Amygdala (tissue), 56 donors: Measurements from ENCODE around the gene MTMR1.

Source experiments
- DNase-seq, 56 donors: peaks; one replicate each; lab custom pipeline; 2025; lab: John Stamatoyannopoulos, UW

The MTMR1 gene

GRCh38 chrX:150761176-150761818 is 68.1 kb downstream of the MTMR1 start:
- no peak for DNase-seq

- DNase-seq = no peak
Measured at GRCh38 chrX:150761819-150762216, 68.6 kb downstream of the MTMR1 start.

GRCh38 chrX:150762258-150763165 is 69.3 kb downstream of the MTMR1 start:
- DNase-seq = peak in 2 of 56 donors; percentile 3 to 16

GRCh38 chrX:150763303-150763797 is 70.2 kb downstream of the MTMR1 start:
- no peak for DNase-seq

GRCh38 chrX:150763810-150764209 is 70.6 kb downstream of the MTMR1 start:
- DNase-seq = no peak

- DNase-seq = no peak
Measured at GRCh38 chrX:150765237-150765636, 72.0 kb downstream of the MTMR1 start.

GRCh38 chrX:150765782-150766350 is 72.7 kb downstream of the MTMR1 start:
- DNase-seq = no peak

GRCh38 chrX:150766351-150767044 is 73.3 kb downstream of the MTMR1 start:
- DNase-seq = peak in 1 of 56 donors; percentile 9

- DNase-seq = no peak
Measured at GRCh38 chrX:150767045-150767395, 73.8 kb downstream of the MTMR1 start.

- DNase-seq = no peak
Measured at GRCh38 chrX:150767475-150768131, 74.4 kb downstream of the MTMR1 start.

GRCh38 chrX:150768132-150768485 is 74.9 kb downstream of the MTMR1 start:
- no peak for DNase-seq

GRCh38 chrX:150768580-150769190 is 75.5 kb downstream of the MTMR1 start:
- DNase-seq = peak in 35 of 56 donors; percentile 4 to 69 (median 38)

GRCh38 chrX:150769408-150769807 is 76.2 kb downstream of the MTMR1 start:
- no peak for DNase-seq

GRCh38 chrX:150770623-150771022 is 77.4 kb downstream of the MTMR1 start:
- no peak for DNase-seq

- no peak for DNase-seq
Measured at GRCh38 chrX:150771116-150771515, 77.9 kb downstream of the MTMR1 start.

- peak in 50 of 56 donors; percentile 1 to 85 (median 40) for DNase-seq
Measured at GRCh38 chrX:150772150-150772970, 79.2 kb downstream of the MTMR1 start.

GRCh38 chrX:150773117-150773516 is 79.9 kb downstream of the MTMR1 start:
- DNase-seq = no peak

GRCh38 chrX:150773634-150774033 is 80.4 kb downstream of the MTMR1 start:
- DNase-seq = no peak
